HCT116 (cell line): ENCODE measurements around the gene HTT-AS. TPM values are rescaled to one million over a fixed set of nuclear protein-coding genes. Genes with fewer than 3 reads are reported as not detected.

Source experiments
- ATAC-seq: fragments of 200-7000 bp; cut with Tn5 transposase; 2 replicates; pipeline ENCODE4 v1.9.1; 2020; ENCODE audit warnings: mild to moderate bottlenecking, moderate library complexity
- BruUV-seq: library from RNA; stranded (reverse); fragments of 400-500 nt; replicated peaks from 2 replicates; lab custom pipeline; 2021; lab: Mats Ljungman, UMichigan
- CTCF ChIA-PET: fragments of 300-600 bp; sonication (Branson Sonifier 250); formaldehyde crosslinking; loops from one replicate; lab custom pipeline; 2021; ENCODE audit warnings: antibody characterized with exemption; lab: Charles Lee
- POLR2A ChIA-PET: fragments of 300-600, 350-600 bp; sonication (Branson Sonifier 250); formaldehyde crosslinking; loops from one replicate; lab custom pipeline; 2021; ENCODE audit warnings: antibody characterized with exemption; lab: Charles Lee
- RAD21 ChIA-PET, 2 experiments: fragments of 300-600 bp; sonication (Branson Sonifier 250); formaldehyde crosslinking; loops; one replicate each; lab custom pipeline; 2023; ENCODE audit warnings: low total read pairs in 2 of 2; ENCODE audit not compliant: uncharacterized antibody in 2 of 2, unreplicated experiment in 2 of 2, low non-redundant PET in 1 of 2; lab: Charles Lee
- DNase-seq: peaks from one replicate; pipeline ENCODE4 v3.0.0-alpha.2; 2010; ENCODE audit warnings: low read depth, low spot score
- H2AFZ ChIP-seq: fragments of 200-600 bp; shearing (Covaris generic), sonication (generic); 2 replicates; pipeline ENCODE4 v1.6.1; 2017; ENCODE audit warnings: low read depth, mixed run types, mixed read lengths, antibody characterized with exemption, low read length; ENCODE audit not compliant: poor library complexity, severe bottlenecking
- H3K27ac ChIP-seq: 2 replicates; pipeline ENCODE4 v1.5.1; 2012; ENCODE audit warnings: low read depth, low read length
- H3K27me3 ChIP-seq: fragments of 200-600 bp; sonication (generic); 2 replicates; pipeline ENCODE4 v1.6.1; 2016; ENCODE audit warnings: mixed run types, low read length, mixed read lengths; ENCODE audit not compliant: insufficient read depth
- H3K36me3 ChIP-seq, 2 experiments: fragments of 200-500 bp in 1 of 2; fragments of 200-600 bp in 1 of 2; sonication (Bioruptor generic) in 1 of 2; sonication (generic) in 1 of 2; 2 replicates each; pipeline versions ENCODE4 v1.5.1 to v1.6.1; 2014 to 2016; ENCODE audit warnings: low read length in 2 of 2, inconsistent platforms in 1 of 2, mixed read lengths in 1 of 2, mixed run types in 1 of 2; ENCODE audit not compliant: insufficient read depth in 2 of 2, control insufficient read depth in 1 of 2
- H3K4me1 ChIP-seq, 2 experiments: fragments of 200-600 bp in 1 of 2; sonication (generic) in 1 of 2; 2 replicates each; pipeline versions ENCODE4 v1.5.1 to v1.6.1; 2012 to 2017; ENCODE audit warnings: low read length in 2 of 2, inconsistent platforms in 1 of 2, mild to moderate bottlenecking in 1 of 2, mixed read lengths in 1 of 2, mixed run types in 1 of 2, moderate library complexity in 1 of 2; ENCODE audit not compliant: insufficient read depth in 2 of 2, control insufficient read depth in 1 of 2
- H3K4me2 ChIP-seq: fragments of 200-600 bp; sonication (generic); 2 replicates; pipeline ENCODE4 v1.6.1; 2017; ENCODE audit warnings: mixed run types, low read length, mixed read lengths
- H3K4me3 ChIP-seq, 2 experiments: fragments of 200-600 bp in 1 of 2; sonication (generic) in 1 of 2; replicated peaks in 1 of 2; 2 replicates each; pipeline ENCODE4 v1.5.1; 2011 to 2016; ENCODE audit warnings: low read length in 2 of 2, control low read depth in 1 of 2, low read depth in 1 of 2, mild to moderate bottlenecking in 1 of 2, mixed read lengths in 1 of 2, mixed run types in 1 of 2
- H3K79me2 ChIP-seq: fragments of 200-600 bp; sonication (generic); 2 replicates; pipeline ENCODE4 v1.6.1; 2017; ENCODE audit warnings: mild to moderate bottlenecking, mixed run types, low read length, moderate library complexity, mixed read lengths; ENCODE audit not compliant: insufficient read depth
- H3K9ac ChIP-seq: fragments of 200-600 bp; sonication (generic); 2 replicates; pipeline ENCODE4 v1.6.1; 2016; ENCODE audit warnings: low read length, mixed read lengths
- H3K9me2 ChIP-seq: fragments of 200-600 bp; sonication (generic), shearing (Covaris generic); 2 replicates; pipeline ENCODE4 v1.6.1; 2017; ENCODE audit warnings: mixed run types, mild to moderate bottlenecking, moderate library complexity; ENCODE audit not compliant: insufficient read depth
- H3K9me3 ChIP-seq, 2 experiments: fragments of 200-500 bp in 1 of 2; fragments of 200-600 bp in 1 of 2; sonication (Bioruptor generic) in 1 of 2; sonication (generic) in 1 of 2; 2 replicates each; pipeline ENCODE4 v1.6.1; 2014 to 2017; ENCODE audit warnings: low read length in 2 of 2, mixed read lengths in 2 of 2, inconsistent platforms in 1 of 2, low read depth in 1 of 2, mild to moderate bottlenecking in 1 of 2, mixed run types in 1 of 2, moderate library complexity in 1 of 2; ENCODE audit not compliant: control insufficient read depth in 1 of 2, insufficient read depth in 1 of 2
- H4K20me1 ChIP-seq: fragments of 200-600 bp; sonication (generic), shearing (Covaris generic); 2 replicates; pipeline ENCODE4 v1.6.1; 2017; ENCODE audit warnings: mixed run types, mild to moderate bottlenecking, moderate library complexity; ENCODE audit not compliant: insufficient read depth
- CBX3 ChIP-seq: IDR thresholded peaks from 2 replicates; pipeline ENCODE4 v1.6.1; 2012; ENCODE audit warnings: low read depth
- CEBPB ChIP-seq: IDR thresholded peaks from 2 replicates; pipeline ENCODE4 v1.6.1; 2012; ENCODE audit warnings: low read depth
- CTCF ChIP-seq, 3 experiments: fragments of 200-600 bp in 1 of 3; sonication (generic) in 1 of 3; IDR thresholded peaks in 2 of 3; conservative IDR thresholded peaks in 1 of 3; 2 replicates each; pipeline ENCODE4 v1.5.1; 2012 to 2017; ENCODE audit warnings: low read depth in 2 of 3, low read length in 2 of 3, antibody characterized with exemption in 1 of 3, borderline replicate concordance in 1 of 3, control low read depth in 1 of 3, mild to moderate bottlenecking in 1 of 3, mixed read lengths in 1 of 3, mixed run types in 1 of 3, moderate library complexity in 1 of 3; ENCODE audit not compliant: insufficient read depth in 1 of 3
- EGR1 ChIP-seq: IDR thresholded peaks from 2 replicates; pipeline ENCODE4 v1.6.1; 2012; ENCODE audit warnings: low read depth
- ELF1 ChIP-seq: IDR thresholded peaks from 2 replicates; pipeline ENCODE4 v1.6.1; 2012; ENCODE audit warnings: low read depth, borderline replicate concordance
- EZH2 ChIP-seq: fragments of 200-600 bp; sonication (generic); IDR thresholded peaks from 2 replicates; pipeline ENCODE4 v1.6.1; 2017; ENCODE audit warnings: antibody characterized with exemption, mixed run types
- EZH2phosphoT487 ChIP-seq: fragments of 200-600 bp; IDR thresholded peaks from 2 replicates; pipeline ENCODE4 v1.6.1; 2018; ENCODE audit warnings: antibody characterized with exemption, borderline replicate concordance
- FOSL1 ChIP-seq: IDR thresholded peaks from 2 replicates; pipeline ENCODE4 v1.6.1; 2012; ENCODE audit warnings: low read depth
- JUND ChIP-seq: IDR thresholded peaks from 2 replicates; pipeline ENCODE4 v1.6.1; 2012
- MAX ChIP-seq: IDR thresholded peaks from 2 replicates; pipeline ENCODE4 v1.6.1; 2012
- POLR2AphosphoS5 ChIP-seq: IDR thresholded peaks from 2 replicates; pipeline ENCODE4 v1.6.1; 2011; ENCODE audit warnings: mild to moderate bottlenecking, low read depth, low read length, moderate library complexity
- REST ChIP-seq: IDR thresholded peaks from 2 replicates; pipeline ENCODE4 v1.6.1; 2012; ENCODE audit warnings: low read depth
- SIN3A ChIP-seq: IDR thresholded peaks from 2 replicates; pipeline ENCODE4 v1.6.1; 2012; ENCODE audit warnings: low read depth
- SP1 ChIP-seq: IDR thresholded peaks from 2 replicates; pipeline ENCODE4 v1.6.1; 2012; ENCODE audit warnings: low read depth
- SRF ChIP-seq: IDR thresholded peaks from 2 replicates; pipeline ENCODE4 v1.6.1; 2012; ENCODE audit warnings: low read depth
- YY1 ChIP-seq: IDR thresholded peaks from 2 replicates; pipeline ENCODE4 v1.6.1; 2011; ENCODE audit warnings: low read length, low read depth, moderate library complexity, mild to moderate bottlenecking; ENCODE audit not compliant: insufficient replicate concordance; ENCODE audit errors: extremely low read depth
- ZFX ChIP-seq: fragments of 450-650 bp; IDR thresholded peaks from 2 replicates; pipeline ENCODE4 v1.6.1; 2017
- ZNF274 ChIP-seq: fragments of 200-500 bp; sonication (Bioruptor generic); IDR thresholded peaks from 2 replicates; pipeline ENCODE4 v1.6.1; 2014; ENCODE audit warnings: mild to moderate bottlenecking, low read depth, low read length, inconsistent platforms
- intact Hi-C: fragments of 100-400 bp; cut with micrococcal nuclease; formaldehyde crosslinking; loops from 2 replicates; pipeline ENCODE4 v1.10.0; 2022
- total RNA-seq: library from RNA; stranded (reverse); gene quantifications from one replicate; pipeline ENCODE4 v1.2.1, GENCODE V29; 2021; ENCODE audit not compliant: unreplicated experiment

Gene HTT-AS
- total RNA-seq, 1 experiment from 2014 or later, result not detected

GRCh38 chr4:3114377-3114776 is 40.0 kb upstream of the HTT-AS start:
- peaks cover 22 to 25% of the 10 kb centered on the region in 2 experiments for H3K36me3 ChIP-seq
- ATAC-seq (no peak), DNase-seq (no peak)
- no peak overlapping the region for H3K4me2 ChIP-seq
- no peaks in the 10 kb centered on the region for H4K20me1 ChIP-seq
- no peak overlapping the region for H2AFZ ChIP-seq
- H3K4me1 ChIP-seq, result no peaks in the 10 kb centered on the region
- no peaks in the 10 kb centered on the region for H3K79me2 ChIP-seq
- H3K27me3 ChIP-seq, result no peaks in the 10 kb centered on the region
- RAD21 ChIA-PET, result no interaction called here
- POLR2A ChIA-PET, result no interaction called here
- intact Hi-C loops, result no loop called here
- no peak overlapping the region for H3K27ac ChIP-seq
- TF ChIP-seq EZH2 (no peak), EZH2phosphoT487 (no peak), CEBPB (no peak), JUND (no peak), REST (no peak), SRF (no peak), ELF1 (no peak), ZFX (no peak), FOSL1 (no peak), MAX (no peak), YY1 (no peak), POLR2AphosphoS5 (no peak), ZNF274 (no peak), CBX3 (no peak), EGR1 (no peak), CTCF (IDR thresholded peaks at IDR 0.05 in 2 of 3, conservative IDR thresholded peaks at IDR 0.05 in 1 of 3; ENCODE audit: borderline replicate concordance in 1 of 3, insufficient read depth in 1 of 3, low read depth in 2 of 3, low read length in 2 of 3) (no peak), SIN3A (no peak), SP1 (no peak)
- CTCF ChIA-PET, result no interaction called here
- BruUV-seq, result no TSS peak
- H3K4me3 ChIP-seq, result no peak overlapping the region
- H3K9me2 ChIP-seq, result no peaks in the 10 kb centered on the region
- no peaks in the 10 kb centered on the region for H3K9me3 ChIP-seq
- no peak overlapping the region for H3K9ac ChIP-seq
